ENCODE measurements around the gene THSD7B. TPM values are rescaled to one million over a fixed set of nuclear protein-coding genes. Genes with fewer than 3 reads are reported as not detected.

Gene THSD7B
- total and polyA plus RNA-seq, 9 of the 15 experiments (the other 6 are each of a cell fraction or from before 2014, with no cell fraction given) = not detected

- TF ChIP-seq, protein P1, sequence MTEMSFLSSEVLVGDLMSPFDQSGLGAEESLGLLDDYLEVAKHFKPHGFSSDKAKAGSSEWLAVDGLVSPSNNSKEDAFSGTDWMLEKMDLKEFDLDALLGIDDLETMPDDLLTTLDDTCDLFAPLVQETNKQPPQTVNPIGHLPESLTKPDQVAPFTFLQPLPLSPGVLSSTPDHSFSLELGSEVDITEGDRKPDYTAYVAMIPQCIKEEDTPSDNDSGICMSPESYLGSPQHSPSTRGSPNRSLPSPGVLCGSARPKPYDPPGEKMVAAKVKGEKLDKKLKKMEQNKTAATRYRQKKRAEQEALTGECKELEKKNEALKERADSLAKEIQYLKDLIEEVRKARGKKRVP (CRISPR knock-in tag; IDR thresholded peaks at IDR 0.05) = no peak
- TF ChIP-seq ZNF740 (CRISPR knock-in tag; IDR thresholded peaks at IDR 0.05) (no peak), ZNF740 (tag; IDR thresholded peaks at IDR 0.05) (no peak), ILK (tag; IDR thresholded peaks at IDR 0.05; ENCODE audit: borderline replicate concordance, low read depth) (no peak), ZNF407 (IDR thresholded peaks at IDR 0.05; ENCODE audit: low read depth) (no peak), ATF6 (CRISPR knock-in tag; IDR thresholded peaks at IDR 0.05) (no peak), ETV1 (tag; conservative IDR thresholded peaks at IDR 0.05; ENCODE audit: low read depth) (no peak)
These were observed 219.7 kb downstream of the THSD7B start (continued) for GRCh38 chr2:136985044-136985443.

Data from K562 (cell line).